ENCODE measurements around the gene PID1. TPM values are rescaled to one million over a fixed set of nuclear protein-coding genes. Genes with fewer than 3 reads are reported as not detected.
A peak's percentile ranks its signal among the peaks of the same experiment; 100 is the strongest.
"Not testable (repeated sequence)": the region's sequence is repeated elsewhere in the genome, so short reads cannot be mapped to it uniquely, and the experiment has no call there.

PID1 gene
- total RNA-seq, 1 experiment from 2014 or later, result 35.6 TPM

- DNase-seq (ENCODE audit: low read depth), result no peak
Measured at GRCh38 chr2:229218329-229218921, 52.7 kb downstream of the PID1 start.

- peak; percentile 37 for DNase-seq (ENCODE audit: low read depth)
Measured at GRCh38 chr2:229212241-229212640, 58.8 kb downstream of the PID1 start.

- no peak for DNase-seq (ENCODE audit: low read depth)
Measured at GRCh38 chr2:229210641-229211040, 60.4 kb downstream of the PID1 start.

- no peak for DNase-seq (ENCODE audit: low read depth)
Measured at GRCh38 chr2:229206548-229206947, 64.5 kb downstream of the PID1 start.

- DNase-seq (ENCODE audit: low read depth), result no peak
Measured at GRCh38 chr2:229205704-229206103, 65.4 kb downstream of the PID1 start.

- DNase-seq (ENCODE audit: low read depth), result peak; percentile 23
Measured at GRCh38 chr2:229202646-229203045, 68.4 kb downstream of the PID1 start.

GRCh38 chr2:229201521-229201920 is 69.6 kb downstream of the PID1 start:
- no peak for DNase-seq (ENCODE audit: low read depth)

GRCh38 chr2:229199267-229199666 is 71.8 kb downstream of the PID1 start:
- no peak for DNase-seq (ENCODE audit: low read depth)

- no peak for DNase-seq (ENCODE audit: low read depth)
Measured at GRCh38 chr2:229196448-229196847, 74.6 kb downstream of the PID1 start.

- DNase-seq (ENCODE audit: low read depth), result no peak
Measured at GRCh38 chr2:229195346-229195947, 75.6 kb downstream of the PID1 start.

GRCh38 chr2:229193281-229193680 is 77.8 kb downstream of the PID1 start:
- no peak for DNase-seq (ENCODE audit: low read depth)

GRCh38 chr2:229191413-229191812 is 79.7 kb downstream of the PID1 start:
- no peak for DNase-seq (ENCODE audit: low read depth)

GRCh38 chr2:229187123-229187522 is 84.0 kb downstream of the PID1 start:
- not testable (repeated sequence) for DNase-seq (ENCODE audit: low read depth)

- no peak for DNase-seq (ENCODE audit: low read depth)
Measured at GRCh38 chr2:229181641-229182040, 89.4 kb downstream of the PID1 start.

GRCh38 chr2:229180658-229181057 is 90.4 kb downstream of the PID1 start:
- DNase-seq (ENCODE audit: low read depth), result no peak

- no peak for DNase-seq (ENCODE audit: low read depth)
Measured at GRCh38 chr2:229179628-229180027, 91.5 kb downstream of the PID1 start.

- DNase-seq (ENCODE audit: low read depth), result no peak
Measured at GRCh38 chr2:229178706-229179105, 92.4 kb downstream of the PID1 start.

- DNase-seq (ENCODE audit: low read depth), result no peak
Measured at GRCh38 chr2:229178117-229178516, 93.0 kb downstream of the PID1 start.

GRCh38 chr2:229176136-229176535 is 95.0 kb downstream of the PID1 start:
- no peak for DNase-seq (ENCODE audit: low read depth)

- DNase-seq (ENCODE audit: low read depth), result no peak
Measured at GRCh38 chr2:229175497-229175863, 95.6 kb downstream of the PID1 start.

- peak; percentile 76 for DNase-seq (ENCODE audit: low read depth)
Measured at GRCh38 chr2:229174794-229175496, 96.1 kb downstream of the PID1 start.

- no peak for DNase-seq (ENCODE audit: low read depth)
Measured at GRCh38 chr2:229173825-229174359, 97.2 kb downstream of the PID1 start.

GRCh38 chr2:229170916-229171315 is 100.2 kb downstream of the PID1 start:
- no peak for DNase-seq (ENCODE audit: low read depth)
